Measurements from ENCODE around the gene STX3.
"Not testable (repeated sequence)": the region's sequence is repeated elsewhere in the genome, so short reads cannot be mapped to it uniquely, and the experiment has no call there.

The STX3 gene

GRCh38 chr11:59847626-59848025, 92.5 kb downstream of the STX3 start:
- no peak for DNase-seq

GRCh38 chr11:59848439-59848838, 93.3 kb downstream of the STX3 start:
- DNase-seq, result not testable (repeated sequence)

- no peak for DNase-seq
Observed at GRCh38 chr11:59849129-59849528, 94.0 kb downstream of the STX3 start.

- DNase-seq, result not testable (repeated sequence)
Observed at GRCh38 chr11:59849551-59849950, 94.4 kb downstream of the STX3 start.

- not testable (repeated sequence) for DNase-seq
Observed at GRCh38 chr11:59851416-59851815, 96.2 kb downstream of the STX3 start.

GRCh38 chr11:59854871-59855270, 99.7 kb downstream of the STX3 start:
- no peak for DNase-seq

Measured in activated T-cell treated with anti-CD3 and anti-CD28 coated beads for 4 hours (primary cell).